ENCODE measurements around the gene ZNF106. TPM values are rescaled to one million over a fixed set of nuclear protein-coding genes. Genes with fewer than 3 reads are reported as not detected.
A peak's percentile ranks its signal among the peaks of the same experiment; 100 is the strongest.

The ZNF106 gene
- 100 to 1,000 TPM in 1 of 4 donors, 10 to 100 TPM in 3; 85.6 to 105 (median 93.7) TPM for total RNA-seq

- ATAC-seq (ENCODE audit: low FRiP score) (peak; percentile 62), DNase-seq (ENCODE audit: low spot score) (no peak)
- TF ChIP-seq, protein P1, sequence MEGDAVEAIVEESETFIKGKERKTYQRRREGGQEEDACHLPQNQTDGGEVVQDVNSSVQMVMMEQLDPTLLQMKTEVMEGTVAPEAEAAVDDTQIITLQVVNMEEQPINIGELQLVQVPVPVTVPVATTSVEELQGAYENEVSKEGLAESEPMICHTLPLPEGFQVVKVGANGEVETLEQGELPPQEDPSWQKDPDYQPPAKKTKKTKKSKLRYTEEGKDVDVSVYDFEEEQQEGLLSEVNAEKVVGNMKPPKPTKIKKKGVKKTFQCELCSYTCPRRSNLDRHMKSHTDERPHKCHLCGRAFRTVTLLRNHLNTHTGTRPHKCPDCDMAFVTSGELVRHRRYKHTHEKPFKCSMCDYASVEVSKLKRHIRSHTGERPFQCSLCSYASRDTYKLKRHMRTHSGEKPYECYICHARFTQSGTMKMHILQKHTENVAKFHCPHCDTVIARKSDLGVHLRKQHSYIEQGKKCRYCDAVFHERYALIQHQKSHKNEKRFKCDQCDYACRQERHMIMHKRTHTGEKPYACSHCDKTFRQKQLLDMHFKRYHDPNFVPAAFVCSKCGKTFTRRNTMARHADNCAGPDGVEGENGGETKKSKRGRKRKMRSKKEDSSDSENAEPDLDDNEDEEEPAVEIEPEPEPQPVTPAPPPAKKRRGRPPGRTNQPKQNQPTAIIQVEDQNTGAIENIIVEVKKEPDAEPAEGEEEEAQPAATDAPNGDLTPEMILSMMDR (IDR thresholded peaks at IDR 0.05), result no peak
Observed at GRCh38 chr15:42490671-42491538, at the start of gene ZNF106. Gene ZNF106, minus strand, starts transcription at chr15:42491141. Its CDS starts 18,852 bp downstream, at chr15:42472289.

DNA sequence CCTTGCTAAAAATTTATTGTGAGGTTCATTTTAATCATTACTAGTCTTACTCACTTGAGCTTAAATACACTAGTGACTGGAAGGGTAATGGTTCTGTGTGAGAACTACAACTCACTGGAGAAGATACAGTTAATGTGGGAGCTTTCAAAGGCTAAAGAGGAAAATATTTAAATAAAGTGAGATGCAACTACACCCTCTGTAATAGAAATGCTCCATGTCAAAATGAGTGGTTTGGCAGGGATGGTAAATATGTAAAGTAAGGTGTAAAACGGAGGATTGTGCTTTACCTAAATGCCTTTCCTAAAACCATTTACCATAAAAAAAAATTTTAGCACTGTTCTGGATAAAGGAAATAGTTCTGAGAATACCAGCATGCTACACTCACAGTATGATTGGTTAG is 42.3 kb upstream of the ZNF106 start:
- DNase-seq (ENCODE audit: low spot score), result no peak
- ATAC-seq (ENCODE audit: low FRiP score), result no peak
- TF ChIP-seq, protein P1 (IDR thresholded peaks at IDR 0.05), result no peak

DNA sequence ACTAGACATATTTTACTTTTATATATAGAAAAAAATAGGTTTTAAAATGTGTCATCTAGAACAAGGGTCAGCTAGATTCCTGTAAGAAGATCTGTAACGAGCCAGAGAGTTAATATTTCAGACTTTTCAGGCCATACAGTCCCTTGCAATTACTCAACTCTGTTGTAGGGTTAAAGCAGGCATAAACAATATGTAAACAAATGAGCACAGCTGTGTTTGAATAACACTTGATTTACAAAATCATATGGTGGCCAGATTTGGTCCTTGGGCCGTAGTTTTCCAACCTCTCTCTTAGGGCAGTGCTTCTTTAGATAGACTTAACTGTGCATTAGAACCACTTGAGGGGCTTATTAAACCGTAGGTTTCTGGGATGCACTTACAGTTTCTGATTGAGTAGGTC is 38.0 kb upstream of the ZNF106 start:
- DNase-seq (ENCODE audit: low spot score) (no peak), ATAC-seq (ENCODE audit: low FRiP score) (no peak)
- TF ChIP-seq, protein P1 (IDR thresholded peaks at IDR 0.05), result no peak

DNA sequence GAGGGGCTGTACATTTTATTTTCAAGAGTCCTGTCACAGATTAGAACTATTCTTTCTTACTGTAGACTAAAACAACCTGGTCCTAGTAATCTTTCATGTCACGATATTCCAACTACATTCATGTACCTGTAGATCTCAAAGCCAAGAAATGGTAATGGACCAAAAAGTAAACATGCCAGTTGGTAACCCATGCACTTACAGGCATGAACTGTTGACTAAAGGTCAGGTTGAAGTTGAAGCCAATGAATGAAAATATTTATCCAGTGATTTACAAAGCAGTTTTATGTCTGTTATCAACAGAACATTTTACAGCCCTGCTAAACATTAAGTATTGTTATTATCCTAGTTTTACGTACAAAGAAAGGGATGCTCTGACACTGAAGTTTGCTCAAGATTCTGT is 32.4 kb upstream of the ZNF106 start:
- TF ChIP-seq, protein P1 (IDR thresholded peaks at IDR 0.05), result no peak
- DNase-seq (ENCODE audit: low spot score) (no peak), ATAC-seq (ENCODE audit: low FRiP score) (no peak)

GRCh38 chr15:42511007-42511391 is 20.1 kb upstream of the ZNF106 start:
- DNase-seq (ENCODE audit: low spot score) (no peak), ATAC-seq (ENCODE audit: low FRiP score) (peak; percentile 63)
- TF ChIP-seq, protein P1 (IDR thresholded peaks at IDR 0.05), result no peak

DNA sequence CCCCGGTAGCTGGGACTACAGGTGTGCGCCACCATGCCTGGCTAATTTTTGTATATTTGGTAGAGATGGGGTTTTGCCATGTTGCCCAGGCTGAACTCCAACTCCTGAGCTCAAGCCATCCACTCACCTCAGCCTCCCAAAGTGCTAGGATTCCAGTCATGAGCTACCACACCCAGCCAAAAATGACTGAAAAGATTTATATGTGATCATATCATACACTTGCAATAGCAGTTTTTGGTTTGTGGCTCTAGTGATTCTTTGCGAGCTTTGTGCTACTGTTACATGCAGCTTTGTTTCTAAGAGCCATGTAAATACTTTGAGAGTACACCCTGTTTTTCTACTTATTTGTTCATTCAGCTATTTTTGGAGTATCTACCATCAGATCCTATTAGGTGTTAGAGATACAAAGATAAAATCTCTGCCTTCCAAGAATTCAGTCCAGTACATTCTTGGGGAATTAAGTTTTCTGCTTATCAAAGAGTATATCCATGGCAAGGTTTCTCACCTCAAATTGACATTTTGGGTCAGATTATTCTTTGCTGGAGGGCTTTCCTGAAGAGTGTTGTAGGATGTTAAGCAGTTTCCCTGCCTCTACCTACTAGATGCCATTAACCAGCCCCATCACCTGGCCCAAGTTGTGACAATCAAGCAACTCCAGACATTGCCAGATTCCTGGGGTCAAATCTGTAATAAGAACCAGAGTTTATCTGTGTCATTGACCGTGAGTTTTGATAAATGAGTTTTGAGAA is 19.5 kb upstream of the ZNF106 start:
- TF ChIP-seq, protein P1 (IDR thresholded peaks at IDR 0.05), result no peak
- ATAC-seq (ENCODE audit: low FRiP score) (no peak), DNase-seq (ENCODE audit: low spot score) (no peak)

Data from omental fat pad (tissue), 4 donors.